ENCODE results near the gene KCNC4. TPM values are rescaled to one million over a fixed set of nuclear protein-coding genes. Genes with fewer than 3 reads are reported as not detected.

The KCNC4 gene
- total RNA-seq, 6 donors from 2014 or later: 2.5 to 11.9 (median 4.4) TPM

DNA sequence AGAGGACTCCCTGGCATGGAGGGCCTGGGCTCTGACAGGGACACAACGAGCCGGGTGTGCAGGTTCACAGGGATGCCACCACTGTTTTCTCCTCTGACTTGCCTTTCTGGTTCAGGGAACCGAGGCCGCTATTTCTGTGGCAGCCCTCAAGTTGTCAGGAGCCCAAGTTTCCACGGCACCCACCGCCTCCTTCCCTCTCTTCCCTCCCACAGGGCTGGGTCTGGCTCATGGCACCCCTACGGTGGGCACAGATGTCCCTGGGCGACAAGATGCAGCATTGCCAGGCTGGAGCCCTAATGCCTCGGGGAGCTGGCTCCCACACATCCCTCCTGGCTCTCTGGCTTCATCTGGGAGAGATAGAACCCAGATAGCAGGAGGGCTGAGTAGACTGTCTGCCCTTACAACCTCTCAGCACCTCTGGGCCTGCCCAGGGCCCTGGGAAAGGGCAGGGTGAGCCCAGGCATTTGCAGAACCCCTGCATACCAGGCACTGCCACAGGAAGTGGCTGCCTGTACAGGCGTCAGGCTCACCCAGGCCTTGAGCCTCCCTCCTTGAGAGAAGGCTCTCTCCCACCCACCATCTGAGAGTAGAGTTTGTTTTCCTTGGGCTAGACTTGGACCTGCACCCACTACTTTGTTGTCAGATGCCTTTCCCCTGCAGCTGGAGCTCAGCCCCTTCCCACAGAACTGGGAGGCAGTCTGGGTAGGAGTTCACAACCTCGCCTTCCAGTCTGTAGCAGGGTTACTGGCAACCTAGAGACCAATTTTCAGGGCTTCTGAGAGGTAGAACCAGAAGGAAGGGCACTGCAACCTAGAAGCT lies 20.5 kb downstream of the KCNC4 start:
- H3K27ac ChIP-seq: peak overlapping the region in 1 of 4 donors; percentile 0
- TF ChIP-seq EP300 (IDR thresholded peaks at IDR 0.05): no peak
- no peak for TF ChIP-seq POLR2AphosphoS5 (IDR thresholded peaks at IDR 0.05)
- TF ChIP-seq, protein P1, sequence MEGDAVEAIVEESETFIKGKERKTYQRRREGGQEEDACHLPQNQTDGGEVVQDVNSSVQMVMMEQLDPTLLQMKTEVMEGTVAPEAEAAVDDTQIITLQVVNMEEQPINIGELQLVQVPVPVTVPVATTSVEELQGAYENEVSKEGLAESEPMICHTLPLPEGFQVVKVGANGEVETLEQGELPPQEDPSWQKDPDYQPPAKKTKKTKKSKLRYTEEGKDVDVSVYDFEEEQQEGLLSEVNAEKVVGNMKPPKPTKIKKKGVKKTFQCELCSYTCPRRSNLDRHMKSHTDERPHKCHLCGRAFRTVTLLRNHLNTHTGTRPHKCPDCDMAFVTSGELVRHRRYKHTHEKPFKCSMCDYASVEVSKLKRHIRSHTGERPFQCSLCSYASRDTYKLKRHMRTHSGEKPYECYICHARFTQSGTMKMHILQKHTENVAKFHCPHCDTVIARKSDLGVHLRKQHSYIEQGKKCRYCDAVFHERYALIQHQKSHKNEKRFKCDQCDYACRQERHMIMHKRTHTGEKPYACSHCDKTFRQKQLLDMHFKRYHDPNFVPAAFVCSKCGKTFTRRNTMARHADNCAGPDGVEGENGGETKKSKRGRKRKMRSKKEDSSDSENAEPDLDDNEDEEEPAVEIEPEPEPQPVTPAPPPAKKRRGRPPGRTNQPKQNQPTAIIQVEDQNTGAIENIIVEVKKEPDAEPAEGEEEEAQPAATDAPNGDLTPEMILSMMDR (IDR thresholded peaks at IDR 0.05): no peak
- TF ChIP-seq POLR2A (IDR thresholded peaks at IDR 0.05): no peak
- peaks cover 0 to 47% (median 4%) of the 10 kb centered on the region in 4 donors for H3K36me3 ChIP-seq
- ATAC-seq (ENCODE audit: low FRiP score in 2 of 2): no peak
- H3K4me3 ChIP-seq: no peak overlapping the region
- no peaks in the 10 kb centered on the region for H3K27me3 ChIP-seq
- WGBS, 2 donors: 86 to 92% methylated on average over 9 to 11 of the region's 11 CpGs
- DNase-seq: no peak
- peaks cover 0 to 5% (median 2%) of the 10 kb centered on the region in 4 donors for H3K4me1 ChIP-seq
- no peaks in the 10 kb centered on the region for H3K9me3 ChIP-seq

GRCh38 chr1:110233861-110234260 lies 23.7 kb downstream of the KCNC4 start:
- no peak overlapping the region for H3K4me3 ChIP-seq
- no peaks in the 10 kb centered on the region for H3K9me3 ChIP-seq
- peaks cover 0 to 18% (median 4%) of the 10 kb centered on the region in 4 donors for H3K36me3 ChIP-seq
- DNase-seq: no peak
- no peak for TF ChIP-seq EP300 (IDR thresholded peaks at IDR 0.05)
- TF ChIP-seq, protein P1 (IDR thresholded peaks at IDR 0.05): no peak
- TF ChIP-seq POLR2AphosphoS5 (IDR thresholded peaks at IDR 0.05): no peak
- no peak for TF ChIP-seq POLR2A (IDR thresholded peaks at IDR 0.05)
- no peaks in the 10 kb centered on the region for H3K27me3 ChIP-seq
- WGBS, 2 donors: 69 to 87% methylated on average over 2 of the region's 2 CpGs
- ATAC-seq (ENCODE audit: low FRiP score in 2 of 2): no peak
- H3K4me1 ChIP-seq: peaks cover 0 to 6% (median 2%) of the 10 kb centered on the region in 4 donors
- no peak overlapping the region for H3K27ac ChIP-seq

DNA sequence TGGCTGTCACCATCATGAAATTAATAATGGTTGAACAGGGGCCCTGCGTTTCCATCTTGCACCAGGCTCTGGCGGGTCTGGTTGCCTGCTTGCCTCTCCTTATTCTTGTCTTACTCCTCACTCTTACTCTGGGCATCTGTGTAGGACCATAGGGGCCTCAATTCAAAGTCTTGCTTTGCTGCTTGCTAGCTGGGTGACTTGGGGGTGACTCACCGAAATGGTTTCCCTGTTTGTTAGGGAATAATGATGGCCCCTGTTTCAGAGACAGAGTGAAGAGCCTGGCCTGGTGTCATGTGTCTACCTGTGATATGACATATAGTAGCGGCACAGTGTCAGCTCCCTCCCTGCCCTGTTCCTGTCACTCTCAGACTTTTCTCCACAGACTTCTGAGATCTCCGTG lies 24.6 kb downstream of the KCNC4 start:
- Histone ChIP-seq H3K27me3 (no peaks in the 10 kb centered on the region), H3K9me3 (no peaks in the 10 kb centered on the region), H3K36me3 (peaks cover 0 to 15% (median under 1%) of the 10 kb centered on the region in 4 donors), H3K4me3 (no peak overlapping the region), H3K27ac (peak overlapping the region in 1 of 4 donors; percentile 1), H3K4me1 (peaks cover 0 to 6% (median 2%) of the 10 kb centered on the region in 4 donors)
- no peak for ATAC-seq (ENCODE audit: low FRiP score in 2 of 2)
- no peak for DNase-seq
- TF ChIP-seq POLR2A (IDR thresholded peaks at IDR 0.05): no peak
- TF ChIP-seq, protein P1 (IDR thresholded peaks at IDR 0.05): no peak
- TF ChIP-seq EP300 (IDR thresholded peaks at IDR 0.05): no peak
- TF ChIP-seq POLR2AphosphoS5 (IDR thresholded peaks at IDR 0.05): no peak
- WGBS, 2 donors: 88 to 95% methylated on average over 5 of the region's 5 CpGs

DNA sequence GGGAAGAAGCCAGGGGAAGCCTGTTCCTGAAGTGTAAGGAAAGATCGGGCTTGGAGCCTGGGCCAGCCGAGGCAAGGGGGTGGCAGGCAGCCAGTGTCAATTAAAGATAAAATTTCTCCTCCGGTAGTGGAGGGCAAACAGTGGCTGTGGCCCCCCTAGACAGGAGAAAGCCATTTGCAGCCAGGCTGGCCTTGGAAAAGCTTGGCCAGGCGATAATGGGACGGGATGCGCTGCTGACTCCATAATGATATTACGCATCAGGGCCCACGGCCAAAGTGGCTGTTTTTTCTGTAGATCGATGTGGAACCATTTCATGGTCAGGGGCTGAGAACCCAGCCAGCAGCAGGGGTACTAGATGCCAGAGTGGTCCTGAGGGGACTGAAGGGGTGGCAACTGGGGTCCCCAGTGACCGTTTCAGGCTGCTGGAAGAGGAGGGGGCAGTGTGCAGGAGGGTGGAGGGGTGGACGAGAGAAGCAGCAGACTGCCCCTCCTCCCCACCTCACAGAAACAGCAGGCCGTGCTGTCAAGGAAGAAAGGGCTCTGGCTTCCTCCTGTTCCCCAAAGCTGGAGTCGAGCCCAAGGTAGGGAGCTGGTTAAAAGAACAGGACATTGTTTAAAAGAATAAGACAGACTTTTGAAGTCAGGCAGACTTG lies 25.2 kb downstream of the KCNC4 start:
- H3K9me3 ChIP-seq: no peaks in the 10 kb centered on the region
- no peak overlapping the region for H3K4me3 ChIP-seq
- no peak for ATAC-seq (ENCODE audit: low FRiP score in 2 of 2)
- no peaks in the 10 kb centered on the region for H3K27me3 ChIP-seq
- H3K27ac ChIP-seq: peak overlapping the region in 2 of 4 donors; percentile 1 to 21
- peaks cover 0 to 13% (median 0%) of the 10 kb centered on the region in 4 donors for H3K36me3 ChIP-seq
- no peak for TF ChIP-seq POLR2AphosphoS5 (IDR thresholded peaks at IDR 0.05)
- TF ChIP-seq, protein P1 (IDR thresholded peaks at IDR 0.05): no peak
- TF ChIP-seq EP300 (IDR thresholded peaks at IDR 0.05): no peak
- no peak for TF ChIP-seq POLR2A (IDR thresholded peaks at IDR 0.05)
- DNase-seq: no peak
- 53 to 67% methylated on average over 11 to 13 of the region's 13 CpGs for WGBS, 2 donors
- H3K4me1 ChIP-seq: peaks cover 5 to 11% (median 6%) of the 10 kb centered on the region in 4 donors
